GM19463 (cell line): ENCODE data around the gene FRMD3.
"Not testable (repeated sequence)": the region's sequence is repeated elsewhere in the genome, so short reads cannot be mapped to it uniquely, and the experiment has no call there.

ENCODE experiments used
- ATAC-seq: cut with Tn5 transposase; IDR thresholded peaks from one replicate; pipeline ENCODE4 v1.9.1; 2021; ENCODE audit warnings: mild to moderate bottlenecking, moderate library complexity; ENCODE audit not compliant: unreplicated experiment

Gene FRMD3

GRCh38 chr9:83523684-83524083 is 14.5 kb downstream of the FRMD3 start:
- no peak for ATAC-seq

GRCh38 chr9:83521411-83521810 is 16.8 kb downstream of the FRMD3 start:
- no peak for ATAC-seq

GRCh38 chr9:83521011-83521410 is 17.2 kb downstream of the FRMD3 start:
- no peak for ATAC-seq

- no peak for ATAC-seq
Observed at GRCh38 chr9:83520292-83520691, 17.9 kb downstream of the FRMD3 start.

- ATAC-seq, result not testable (repeated sequence)
Observed at GRCh38 chr9:83517980-83518379, 20.2 kb downstream of the FRMD3 start.

GRCh38 chr9:83514767-83515166 is 23.4 kb downstream of the FRMD3 start:
- ATAC-seq, result no peak

GRCh38 chr9:83512621-83513020 is 25.6 kb downstream of the FRMD3 start:
- ATAC-seq, result no peak

- peak; percentile 88 for ATAC-seq
Observed at GRCh38 chr9:83511051-83511450, 27.1 kb downstream of the FRMD3 start.

- no peak for ATAC-seq
Observed at GRCh38 chr9:83509402-83509801, 28.8 kb downstream of the FRMD3 start.

- ATAC-seq, result no peak
Observed at GRCh38 chr9:83508067-83508466, 30.1 kb downstream of the FRMD3 start.

- ATAC-seq, result no peak
Observed at GRCh38 chr9:83505282-83505681, 32.9 kb downstream of the FRMD3 start.

- ATAC-seq, result no peak
Observed at GRCh38 chr9:83503866-83504265, 34.3 kb downstream of the FRMD3 start.

- no peak for ATAC-seq
Observed at GRCh38 chr9:83501565-83501964, 36.6 kb downstream of the FRMD3 start.

GRCh38 chr9:83497441-83497840 is 40.8 kb downstream of the FRMD3 start:
- no peak for ATAC-seq

GRCh38 chr9:83491995-83492394 is 46.2 kb downstream of the FRMD3 start:
- ATAC-seq, result no peak

- ATAC-seq, result no peak
Observed at GRCh38 chr9:83491413-83491812, 46.8 kb downstream of the FRMD3 start.

GRCh38 chr9:83489961-83490360 is 48.2 kb downstream of the FRMD3 start:
- no peak for ATAC-seq

- no peak for ATAC-seq
Observed at GRCh38 chr9:83484990-83485389, 53.2 kb downstream of the FRMD3 start.

GRCh38 chr9:83483223-83483622 is 55.0 kb downstream of the FRMD3 start:
- no peak for ATAC-seq

GRCh38 chr9:83479765-83480164 is 58.4 kb downstream of the FRMD3 start:
- ATAC-seq, result no peak

- no peak for ATAC-seq
Observed at GRCh38 chr9:83477571-83477970, 60.6 kb downstream of the FRMD3 start.

- ATAC-seq, result no peak
Observed at GRCh38 chr9:83477120-83477519, 61.1 kb downstream of the FRMD3 start.

GRCh38 chr9:83476513-83476912 is 61.7 kb downstream of the FRMD3 start:
- no peak for ATAC-seq

GRCh38 chr9:83475741-83476140 is 62.5 kb downstream of the FRMD3 start:
- no peak for ATAC-seq
